ENCODE results near the gene EDARADD. TPM values are rescaled to one million over a fixed set of nuclear protein-coding genes. Genes with fewer than 3 reads are reported as not detected.

EDARADD gene
- total and polyA plus RNA-seq, 2 of the 13 experiments (the other 11 are each of a cell fraction or from before 2014, with no cell fraction given) = 0.03 TPM; not detected in 1

DNA sequence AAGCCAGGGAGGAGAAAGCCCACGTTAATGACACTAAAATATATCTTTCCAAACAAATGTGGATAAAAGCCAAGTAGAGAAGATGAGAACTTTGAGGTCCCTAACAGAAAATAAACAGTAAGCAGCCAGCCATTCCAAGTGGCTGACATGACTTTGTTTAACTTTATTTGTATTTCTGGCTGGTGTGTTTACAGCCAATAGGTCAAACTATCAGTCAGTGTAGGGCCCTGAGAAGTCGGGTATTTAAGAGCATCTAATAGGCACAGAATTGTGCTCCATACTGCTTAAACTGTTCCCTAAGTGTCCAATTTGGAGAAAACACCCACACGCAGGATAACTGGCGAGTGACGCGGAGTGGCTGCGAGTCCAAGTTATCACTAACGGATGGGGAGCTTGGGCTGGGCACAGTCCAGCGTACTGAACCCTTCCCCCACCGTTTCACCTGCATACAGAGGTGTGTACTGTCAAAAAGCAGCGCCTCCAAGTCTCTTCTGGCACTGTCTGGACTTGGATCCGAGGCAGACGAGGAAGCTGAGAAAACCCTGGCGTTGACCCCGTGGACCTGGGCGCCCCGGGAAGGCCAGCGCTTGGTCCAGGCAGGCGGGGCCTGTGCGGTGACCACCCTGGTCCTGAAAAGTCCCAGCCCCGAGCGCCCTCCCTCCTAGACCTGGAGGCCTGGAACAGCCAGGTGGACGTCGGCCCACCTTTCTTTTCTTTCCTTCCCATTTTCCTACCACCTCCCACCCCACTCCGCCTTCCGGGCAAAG, 129.0 kb downstream of the EDARADD start (continued):
- TF ChIP-seq POGZ (CRISPR knock-in tag; IDR thresholded peaks at IDR 0.05) (no peak), ZNF660 (CRISPR knock-in tag; IDR thresholded peaks at IDR 0.05; ENCODE audit: borderline replicate concordance, low read depth) (no peak), ZNF563 (CRISPR knock-in tag; IDR thresholded peaks at IDR 0.05) (no peak), ZNF354B (CRISPR knock-in tag; IDR thresholded peaks at IDR 0.05) (no peak), ETV5 (CRISPR knock-in tag; IDR thresholded peaks at IDR 0.05; ENCODE audit: borderline replicate concordance) (no peak), NFRKB (IDR thresholded peaks at IDR 0.05) (no peak), PHF21A (CRISPR knock-in tag; IDR thresholded peaks at IDR 0.05) (no peak), NCOA1 (CRISPR knock-in tag; IDR thresholded peaks at IDR 0.05) (no peak), SRSF1 (optimal IDR thresholded peaks at IDR 0.05; ENCODE audit: low read depth, low read length) (no peak), HES4 (CRISPR knock-in tag; IDR thresholded peaks at IDR 0.05; ENCODE audit: borderline replicate concordance) (peak; percentile 60), ZMYM3 (CRISPR knock-in tag; IDR thresholded peaks at IDR 0.05) (no peak; the same call in 1 of the 2 replicates), KDM1A (CRISPR knock-in tag; IDR thresholded peaks at IDR 0.05) (0 out of 2 replicates have a peak, but pooled peaks have one; percentile 5), NAIF1 (CRISPR knock-in tag; IDR thresholded peaks at IDR 0.05; ENCODE audit: borderline replicate concordance) (no peak; the same call in 1 of the 2 replicates), SMARCE1 (IDR thresholded peaks at IDR 0.05; ENCODE audit: borderline replicate concordance) (no peak), ZNF737 (CRISPR knock-in tag; IDR thresholded peaks at IDR 0.05; ENCODE audit: borderline replicate concordance) (no peak)
- TF ChIP-seq, protein P1, sequence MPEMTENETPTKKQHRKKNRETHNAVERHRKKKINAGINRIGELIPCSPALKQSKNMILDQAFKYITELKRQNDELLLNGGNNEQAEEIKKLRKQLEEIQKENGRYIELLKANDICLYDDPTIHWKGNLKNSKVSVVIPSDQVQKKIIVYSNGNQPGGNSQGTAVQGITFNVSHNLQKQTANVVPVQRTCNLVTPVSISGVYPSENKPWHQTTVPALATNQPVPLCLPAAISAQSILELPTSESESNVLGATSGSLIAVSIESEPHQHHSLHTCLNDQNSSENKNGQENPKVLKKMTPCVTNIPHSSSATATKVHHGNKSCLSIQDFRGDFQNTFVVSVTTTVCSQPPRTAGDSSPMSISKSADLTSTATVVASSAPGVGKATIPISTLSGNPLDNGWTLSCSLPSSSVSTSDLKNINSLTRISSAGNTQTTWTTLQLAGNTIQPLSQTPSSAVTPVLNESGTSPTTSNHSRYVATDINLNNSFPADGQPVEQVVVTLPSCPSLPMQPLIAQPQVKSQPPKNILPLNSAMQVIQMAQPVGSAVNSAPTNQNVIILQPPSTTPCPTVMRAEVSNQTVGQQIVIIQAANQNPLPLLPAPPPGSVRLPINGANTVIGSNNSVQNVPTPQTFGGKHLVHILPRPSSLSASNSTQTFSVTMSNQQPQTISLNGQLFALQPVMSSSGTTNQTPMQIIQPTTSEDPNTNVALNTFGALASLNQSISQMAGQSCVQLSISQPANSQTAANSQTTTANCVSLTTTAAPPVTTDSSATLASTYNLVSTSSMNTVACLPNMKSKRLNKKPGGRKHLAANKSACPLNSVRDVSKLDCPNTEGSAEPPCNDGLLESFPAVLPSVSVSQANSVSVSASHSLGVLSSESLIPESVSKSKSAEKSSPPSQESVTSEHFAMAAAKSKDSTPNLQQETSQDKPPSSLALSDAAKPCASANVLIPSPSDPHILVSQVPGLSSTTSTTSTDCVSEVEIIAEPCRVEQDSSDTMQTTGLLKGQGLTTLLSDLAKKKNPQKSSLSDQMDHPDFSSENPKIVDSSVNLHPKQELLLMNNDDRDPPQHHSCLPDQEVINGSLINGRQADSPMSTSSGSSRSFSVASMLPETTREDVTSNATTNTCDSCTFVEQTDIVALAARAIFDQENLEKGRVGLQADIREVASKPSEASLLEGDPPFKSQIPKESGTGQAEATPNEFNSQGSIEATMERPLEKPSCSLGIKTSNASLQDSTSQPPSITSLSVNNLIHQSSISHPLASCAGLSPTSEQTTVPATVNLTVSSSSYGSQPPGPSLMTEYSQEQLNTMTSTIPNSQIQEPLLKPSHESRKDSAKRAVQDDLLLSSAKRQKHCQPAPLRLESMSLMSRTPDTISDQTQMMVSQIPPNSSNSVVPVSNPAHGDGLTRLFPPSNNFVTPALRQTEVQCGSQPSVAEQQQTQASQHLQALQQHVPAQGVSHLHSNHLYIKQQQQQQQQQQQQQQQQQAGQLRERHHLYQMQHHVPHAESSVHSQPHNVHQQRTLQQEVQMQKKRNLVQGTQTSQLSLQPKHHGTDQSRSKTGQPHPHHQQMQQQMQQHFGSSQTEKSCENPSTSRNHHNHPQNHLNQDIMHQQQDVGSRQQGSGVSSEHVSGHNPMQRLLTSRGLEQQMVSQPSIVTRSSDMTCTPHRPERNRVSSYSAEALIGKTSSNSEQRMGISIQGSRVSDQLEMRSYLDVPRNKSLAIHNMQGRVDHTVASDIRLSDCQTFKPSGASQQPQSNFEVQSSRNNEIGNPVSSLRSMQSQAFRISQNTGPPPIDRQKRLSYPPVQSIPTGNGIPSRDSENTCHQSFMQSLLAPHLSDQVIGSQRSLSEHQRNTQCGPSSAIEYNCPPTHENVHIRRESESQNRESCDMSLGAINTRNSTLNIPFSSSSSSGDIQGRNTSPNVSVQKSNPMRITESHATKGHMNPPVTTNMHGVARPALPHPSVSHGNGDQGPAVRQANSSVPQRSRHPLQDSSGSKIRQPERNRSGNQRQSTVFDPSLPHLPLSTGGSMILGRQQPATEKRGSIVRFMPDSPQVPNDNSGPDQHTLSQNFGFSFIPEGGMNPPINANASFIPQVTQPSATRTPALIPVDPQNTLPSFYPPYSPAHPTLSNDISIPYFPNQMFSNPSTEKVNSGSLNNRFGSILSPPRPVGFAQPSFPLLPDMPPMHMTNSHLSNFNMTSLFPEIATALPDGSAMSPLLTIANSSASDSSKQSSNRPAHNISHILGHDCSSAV (CRISPR knock-in tag; IDR thresholded peaks at IDR 0.05; ENCODE audit: borderline replicate concordance) = no peak
- TF ChIP-seq, protein P2, sequence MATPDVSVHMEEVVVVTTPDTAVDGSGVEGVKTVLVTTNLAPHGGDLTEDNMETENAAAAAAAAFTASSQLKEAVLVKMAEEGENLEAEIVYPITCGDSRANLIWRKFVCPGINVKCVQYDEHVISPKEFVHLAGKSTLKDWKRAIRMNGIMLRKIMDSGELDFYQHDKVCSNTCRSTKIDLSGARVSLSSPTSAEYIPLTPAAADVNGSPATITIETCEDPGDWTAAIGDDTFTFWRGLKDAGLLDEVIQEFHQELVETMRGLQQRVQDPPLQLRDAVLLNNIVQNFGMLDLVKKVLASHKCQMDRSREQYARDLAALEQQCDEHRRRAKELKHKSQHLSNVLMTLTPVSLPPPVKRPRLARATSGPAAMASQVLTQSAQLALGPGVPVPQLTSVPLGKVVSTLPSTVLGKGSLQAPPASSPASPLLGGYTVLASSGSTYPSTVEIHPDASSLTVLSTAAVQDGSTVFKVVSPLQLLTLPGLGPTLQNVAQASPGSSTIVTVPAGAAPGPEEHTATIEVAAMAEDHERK (CRISPR knock-in tag; IDR thresholded peaks at IDR 0.05; ENCODE audit: low read depth) = no peak
- TF ChIP-seq, protein P3, sequence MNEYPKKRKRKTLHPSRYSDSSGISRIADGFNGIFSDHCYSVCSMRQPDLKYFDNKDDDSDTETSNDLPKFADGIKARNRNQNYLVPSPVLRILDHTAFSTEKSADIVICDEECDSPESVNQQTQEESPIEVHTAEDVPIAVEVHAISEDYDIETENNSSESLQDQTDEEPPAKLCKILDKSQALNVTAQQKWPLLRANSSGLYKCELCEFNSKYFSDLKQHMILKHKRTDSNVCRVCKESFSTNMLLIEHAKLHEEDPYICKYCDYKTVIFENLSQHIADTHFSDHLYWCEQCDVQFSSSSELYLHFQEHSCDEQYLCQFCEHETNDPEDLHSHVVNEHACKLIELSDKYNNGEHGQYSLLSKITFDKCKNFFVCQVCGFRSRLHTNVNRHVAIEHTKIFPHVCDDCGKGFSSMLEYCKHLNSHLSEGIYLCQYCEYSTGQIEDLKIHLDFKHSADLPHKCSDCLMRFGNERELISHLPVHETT (CRISPR knock-in tag; conservative IDR thresholded peaks at IDR 0.05) = no peak

Measured in HepG2 (cell line).